HG03469 (cell line): ENCODE measurements around the gene PTH.

Experiments
- ATAC-seq: cut with Tn5 transposase; IDR thresholded peaks from one replicate; pipeline ENCODE4 v1.9.1; 2021; ENCODE audit warnings: mild to moderate bottlenecking, moderate library complexity, moderate number of reproducible peaks; ENCODE audit not compliant: unreplicated experiment

PTH gene

GRCh38 chr11:13449522-13449921 is 46.3 kb downstream of the PTH start:
- no peak for ATAC-seq

- no peak for ATAC-seq
Measured at GRCh38 chr11:13448876-13449275, 46.9 kb downstream of the PTH start.

- ATAC-seq, result no peak
Measured at GRCh38 chr11:13446444-13446843, 49.4 kb downstream of the PTH start.

- no peak for ATAC-seq
Measured at GRCh38 chr11:13445588-13445987, 50.2 kb downstream of the PTH start.
